Measurements from ENCODE around the gene PTPRO.

The PTPRO gene

DNA sequence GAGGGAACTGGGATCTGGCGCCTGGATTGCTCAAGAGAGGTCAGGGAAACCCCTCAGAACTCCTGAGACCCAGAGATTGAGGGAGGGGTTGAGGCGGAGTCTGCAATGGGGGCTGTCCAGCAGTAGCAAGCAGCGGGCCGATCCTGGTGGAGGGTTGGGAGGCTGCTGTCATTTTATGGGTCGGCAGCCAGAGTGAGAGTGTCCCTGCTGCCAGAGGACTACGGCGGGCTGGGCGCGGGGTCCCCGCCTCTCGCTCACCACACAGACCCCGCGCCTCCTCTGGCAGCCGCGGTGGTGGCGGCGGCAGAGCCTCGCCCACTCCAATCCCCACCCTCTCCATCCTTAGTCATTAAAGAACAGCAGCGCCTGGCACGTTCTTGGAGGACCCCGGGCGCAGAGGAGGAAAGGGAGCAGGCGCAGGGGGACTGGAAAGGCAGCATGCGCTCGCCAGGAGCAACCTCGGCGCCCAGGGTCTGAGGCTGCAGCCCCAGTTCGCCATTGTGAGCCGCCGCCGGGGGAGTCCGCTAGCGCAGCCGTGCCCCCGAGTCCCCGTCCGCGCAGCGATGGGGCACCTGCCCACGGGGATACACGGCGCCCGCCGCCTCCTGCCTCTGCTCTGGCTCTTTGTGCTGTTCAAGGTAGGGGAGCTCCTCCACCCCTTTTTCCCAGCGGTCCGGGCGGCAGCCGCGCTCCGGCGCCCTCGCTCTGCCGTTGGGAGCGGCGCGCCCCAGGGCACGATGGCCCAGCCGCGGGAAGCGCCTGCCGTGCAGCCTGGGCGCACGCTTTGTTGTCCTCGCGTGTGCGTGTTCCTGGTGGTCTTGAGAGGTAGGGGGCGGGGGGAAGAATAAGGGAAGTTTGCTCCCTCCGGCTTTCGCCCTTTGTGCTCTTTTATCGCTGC, at the start of gene PTPRO:
Gene PTPRO (plus strand): TSS at position 345 of the 898 bp plus-strand sequence.
- no peak for DNase-seq (ENCODE audit: low read depth)
- H3K4me3 ChIP-seq (ENCODE audit: low read depth, low read length), result no peak within 1 kb of the TSS
- TF ChIP-seq, protein P1, sequence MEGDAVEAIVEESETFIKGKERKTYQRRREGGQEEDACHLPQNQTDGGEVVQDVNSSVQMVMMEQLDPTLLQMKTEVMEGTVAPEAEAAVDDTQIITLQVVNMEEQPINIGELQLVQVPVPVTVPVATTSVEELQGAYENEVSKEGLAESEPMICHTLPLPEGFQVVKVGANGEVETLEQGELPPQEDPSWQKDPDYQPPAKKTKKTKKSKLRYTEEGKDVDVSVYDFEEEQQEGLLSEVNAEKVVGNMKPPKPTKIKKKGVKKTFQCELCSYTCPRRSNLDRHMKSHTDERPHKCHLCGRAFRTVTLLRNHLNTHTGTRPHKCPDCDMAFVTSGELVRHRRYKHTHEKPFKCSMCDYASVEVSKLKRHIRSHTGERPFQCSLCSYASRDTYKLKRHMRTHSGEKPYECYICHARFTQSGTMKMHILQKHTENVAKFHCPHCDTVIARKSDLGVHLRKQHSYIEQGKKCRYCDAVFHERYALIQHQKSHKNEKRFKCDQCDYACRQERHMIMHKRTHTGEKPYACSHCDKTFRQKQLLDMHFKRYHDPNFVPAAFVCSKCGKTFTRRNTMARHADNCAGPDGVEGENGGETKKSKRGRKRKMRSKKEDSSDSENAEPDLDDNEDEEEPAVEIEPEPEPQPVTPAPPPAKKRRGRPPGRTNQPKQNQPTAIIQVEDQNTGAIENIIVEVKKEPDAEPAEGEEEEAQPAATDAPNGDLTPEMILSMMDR (IDR thresholded peaks at IDR 0.05; ENCODE audit: insufficient read depth, low read depth, low read length, missing control alignments), result no peak

DNA sequence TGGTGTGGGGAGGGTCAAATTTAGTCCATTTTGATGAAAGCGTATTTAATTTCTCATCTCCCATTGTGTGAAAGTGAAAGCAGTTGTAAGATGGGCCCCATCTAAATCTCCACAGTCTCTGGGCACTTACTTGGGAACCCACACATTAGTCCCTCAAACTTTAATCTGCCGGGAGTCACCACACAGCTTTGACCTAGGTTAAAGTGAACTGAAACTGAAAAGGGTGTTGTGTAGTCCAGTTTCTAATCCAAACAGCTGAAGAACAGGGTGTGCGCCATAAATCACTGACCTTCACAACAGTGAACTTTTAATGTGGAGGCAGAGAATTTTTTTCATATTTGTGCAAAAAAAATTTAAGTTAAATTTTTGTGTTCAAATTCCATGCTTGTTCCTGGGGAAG, 48.4 kb upstream of the PTPRO start:
- peak; percentile 17 for DNase-seq (ENCODE audit: low read depth)
- TF ChIP-seq, protein P1 (IDR thresholded peaks at IDR 0.05; ENCODE audit: insufficient read depth, low read depth, low read length, missing control alignments), result no peak
- H3K4me3 ChIP-seq (ENCODE audit: low read depth, low read length), result no peak overlapping the region

DNA sequence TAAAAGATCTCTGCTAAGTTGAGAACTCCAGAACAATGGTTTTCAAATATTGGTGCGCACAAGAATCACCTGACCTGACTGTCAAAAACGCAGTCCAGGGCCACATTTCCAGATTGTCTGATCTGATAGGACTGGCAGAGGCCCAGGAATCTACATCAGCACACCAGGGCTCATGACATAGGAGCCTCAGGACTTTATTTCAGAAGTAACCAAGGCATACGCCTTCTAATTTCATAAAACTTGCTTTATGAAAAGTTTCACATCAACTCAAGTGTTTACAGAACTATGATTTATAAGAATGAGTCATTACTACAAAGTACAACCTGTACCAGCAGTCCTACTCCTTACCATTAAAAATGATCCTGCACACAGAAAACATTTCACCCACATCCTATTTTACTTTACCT, 47.7 kb upstream of the PTPRO start:
- TF ChIP-seq, protein P1 (IDR thresholded peaks at IDR 0.05; ENCODE audit: insufficient read depth, low read depth, low read length, missing control alignments), result no peak
- peak; percentile 5 for DNase-seq (ENCODE audit: low read depth)
- H3K4me3 ChIP-seq (ENCODE audit: low read depth, low read length), result no peak overlapping the region

DNA sequence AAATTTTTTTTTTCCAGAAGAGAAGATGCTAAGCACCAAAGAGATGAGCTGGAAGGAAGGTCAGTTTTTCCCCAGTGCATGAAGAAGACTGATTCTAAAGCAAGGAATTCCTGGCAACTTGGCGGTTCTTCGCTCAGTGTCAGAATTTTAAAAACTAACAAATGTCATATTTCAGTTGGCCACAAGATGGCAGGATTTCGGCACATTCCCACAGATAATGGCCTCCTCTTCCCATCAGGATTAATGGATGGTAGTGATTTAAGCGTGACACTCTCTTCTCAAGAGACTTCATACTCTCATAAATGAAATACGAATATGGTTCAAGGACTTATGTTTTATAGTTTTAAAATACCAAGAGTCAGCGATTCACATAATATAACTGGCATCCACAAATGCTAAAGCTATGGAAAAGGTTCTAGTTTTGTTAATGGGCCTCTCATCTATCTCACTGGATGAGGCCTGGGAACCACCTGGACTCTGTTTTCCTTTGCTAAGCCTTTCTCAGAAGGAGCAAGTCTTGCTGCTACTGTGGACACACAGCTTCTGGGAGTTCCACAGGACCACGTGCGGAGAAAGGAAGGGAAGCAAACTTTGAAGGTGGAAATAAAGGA, 46.1 kb upstream of the PTPRO start:
- DNase-seq (ENCODE audit: low read depth), result peak; percentile 22
- H3K4me3 ChIP-seq (ENCODE audit: low read depth, low read length), result no peak overlapping the region
- TF ChIP-seq, protein P1 (IDR thresholded peaks at IDR 0.05; ENCODE audit: insufficient read depth, low read depth, low read length, missing control alignments), result peak; percentile 58

DNA sequence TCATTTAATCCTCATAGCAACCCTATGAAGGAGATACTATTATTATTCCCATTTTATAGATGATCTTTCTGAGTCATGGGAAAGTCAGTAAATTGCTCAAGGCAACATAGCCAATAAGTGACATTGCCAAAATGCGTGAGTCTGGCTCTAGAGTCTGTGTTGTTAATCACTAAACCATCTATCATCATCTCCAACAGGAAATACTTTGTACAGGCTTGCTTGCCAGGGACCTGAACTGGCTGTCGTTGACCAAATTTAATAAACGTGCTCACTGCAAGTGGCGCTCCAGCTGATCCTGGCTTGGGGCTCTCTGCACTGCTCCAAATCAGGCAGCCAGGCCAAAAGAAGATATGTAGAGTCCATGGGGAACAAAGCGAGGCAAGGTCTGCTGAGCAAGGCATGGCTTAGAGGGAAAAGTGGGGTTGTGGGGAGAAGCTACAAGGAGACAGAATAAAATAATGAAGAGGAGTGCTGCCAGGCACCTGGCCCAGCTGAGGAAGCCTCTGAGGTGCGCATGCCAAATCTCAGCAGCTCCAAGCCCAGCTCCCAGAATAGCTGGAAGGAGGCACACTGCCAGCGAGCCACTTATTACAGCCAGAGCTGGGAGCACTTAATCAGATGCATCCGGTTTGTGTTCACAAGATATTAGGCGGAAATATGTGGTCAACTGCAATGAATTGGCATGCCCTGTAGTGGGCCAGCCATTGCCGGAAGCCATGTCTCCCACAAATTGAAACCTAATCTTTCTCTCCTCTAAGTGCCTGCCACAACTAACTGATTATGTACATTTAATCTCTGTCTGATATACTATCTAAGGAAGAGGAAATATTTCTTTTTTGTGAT, 43.3 kb upstream of the PTPRO start:
- DNase-seq (ENCODE audit: low read depth), result peak; percentile 14
- TF ChIP-seq, protein P1 (IDR thresholded peaks at IDR 0.05; ENCODE audit: insufficient read depth, low read depth, low read length, missing control alignments), result no peak
- no peak overlapping the region for H3K4me3 ChIP-seq (ENCODE audit: low read depth, low read length)

DNA sequence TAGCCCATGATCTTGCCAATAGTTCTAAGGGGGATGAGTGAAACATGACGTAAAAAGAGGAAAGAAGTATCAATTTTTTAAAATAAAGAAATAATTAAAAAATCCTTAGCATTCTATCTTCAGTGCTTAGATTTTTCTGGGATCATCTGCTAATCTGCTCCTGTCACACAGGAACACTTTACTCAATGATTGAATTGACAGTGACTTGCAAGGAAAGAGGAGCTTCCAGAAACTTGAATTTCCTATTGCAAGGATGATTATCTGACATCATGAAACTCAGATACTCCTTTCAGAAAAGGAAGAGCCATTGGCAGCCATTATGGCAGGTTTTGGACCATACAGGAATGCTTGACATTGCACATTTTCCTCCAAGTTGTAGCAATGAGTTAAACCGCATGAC, 41.4 kb upstream of the PTPRO start:
- TF ChIP-seq, protein P1 (IDR thresholded peaks at IDR 0.05; ENCODE audit: insufficient read depth, low read depth, low read length, missing control alignments), result no peak
- no peak for DNase-seq (ENCODE audit: low read depth)
- no peak overlapping the region for H3K4me3 ChIP-seq (ENCODE audit: low read depth, low read length)
